ENCODE measurements around the gene MICALL2.

The MICALL2 gene

GRCh38 chr7:1458683-1459511 lies at the start of gene MICALL2:
MICALL2 (minus strand) TSS chr7:1459470; CDS start chr7:1459326, 144 bp downstream.
- no peak for DNase-seq

- no peak for DNase-seq
These were observed 49.0 kb upstream of the MICALL2 start for GRCh38 chr7:1508277-1508758.

DNA sequence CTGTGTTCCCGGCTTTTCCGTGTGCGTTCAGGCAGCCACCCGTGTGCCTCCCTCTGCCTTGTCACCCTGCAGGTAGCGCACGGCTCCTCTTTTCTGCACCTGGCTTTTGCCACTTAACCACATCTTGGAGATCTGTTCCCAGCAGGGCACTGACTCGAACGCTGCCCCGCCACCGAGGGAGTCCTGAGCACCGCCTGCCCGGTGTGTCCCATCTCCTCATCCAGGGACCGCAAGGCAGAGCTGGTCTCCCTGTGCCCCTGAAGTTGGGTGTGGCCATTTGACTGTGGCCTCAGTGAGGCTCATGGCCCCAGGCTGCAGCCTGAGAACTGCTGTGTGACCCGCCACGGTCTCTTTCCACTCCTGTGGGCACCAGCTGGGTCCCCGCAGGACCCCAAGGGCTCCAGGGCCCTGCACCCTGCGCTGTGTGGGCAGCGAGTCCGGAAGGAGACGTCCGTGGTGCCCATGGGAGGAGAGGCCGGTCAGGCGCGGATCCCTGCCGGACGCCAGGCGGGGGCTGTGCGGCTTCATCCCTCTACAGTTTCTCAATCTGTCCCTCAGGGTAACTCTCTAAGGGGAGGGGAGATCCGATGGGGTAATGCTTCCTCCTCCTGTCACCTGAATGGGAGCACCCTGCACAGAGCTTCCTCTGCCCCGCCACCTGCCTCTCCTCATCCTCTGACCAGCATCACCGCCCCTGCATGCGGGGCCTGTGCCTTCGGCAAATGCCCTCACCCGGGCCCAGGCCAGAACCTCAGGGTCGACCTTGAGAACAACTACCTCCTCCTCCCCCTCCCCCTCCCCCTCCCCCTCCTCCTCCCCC lies 46.7 kb upstream of the MICALL2 start:
- no peak for DNase-seq

DNA sequence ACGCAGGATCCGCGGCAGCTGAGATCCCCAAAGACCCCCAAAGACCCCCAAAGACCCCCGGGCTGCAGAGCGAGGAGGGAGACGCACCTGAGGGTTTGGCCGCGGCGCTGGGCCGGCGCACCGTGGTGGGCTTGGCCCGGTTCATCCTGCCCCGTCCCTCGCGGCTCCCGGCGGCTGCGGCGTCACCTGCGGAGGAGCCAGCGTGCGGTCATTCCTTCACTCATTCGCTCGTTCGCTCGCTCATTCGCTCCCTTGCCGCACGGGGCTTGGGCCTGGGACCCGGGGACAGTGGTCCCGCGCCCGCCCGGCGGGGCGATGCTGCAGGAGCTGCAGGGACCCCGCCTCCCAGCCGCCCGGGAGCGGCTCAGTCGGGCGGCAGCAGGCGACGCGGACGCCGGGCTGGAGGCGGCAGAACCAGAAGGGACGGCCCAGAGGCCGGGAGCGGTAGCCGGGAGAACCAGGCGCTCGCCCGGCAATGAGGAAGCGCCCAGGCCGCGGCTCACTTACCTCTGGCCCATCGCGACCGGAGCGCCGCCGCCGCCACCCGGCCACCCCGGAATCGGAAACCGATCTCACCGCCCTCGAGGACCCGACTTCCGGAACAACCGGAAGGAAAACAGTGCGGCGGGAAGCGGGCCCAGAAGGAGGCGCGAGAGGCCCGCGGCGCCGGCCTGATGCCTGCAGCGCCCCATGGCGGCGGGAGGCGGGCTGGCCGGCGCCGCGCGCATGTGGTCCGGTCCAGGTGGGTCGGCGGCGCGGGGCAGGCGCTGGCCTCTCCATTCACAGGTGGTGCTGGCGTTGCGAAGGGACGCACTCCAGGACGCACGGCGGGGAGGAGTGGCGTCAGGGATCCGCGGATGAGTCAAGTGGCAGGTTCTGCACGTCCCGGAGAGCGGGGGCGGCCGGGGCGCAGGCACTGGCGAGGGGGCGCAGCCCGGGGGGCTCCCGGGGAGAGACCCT lies 44.8 kb upstream of the MICALL2 start, which contains the start of gene INTS1:
Gene INTS1, minus strand, starts transcription at position 574 of the 960 bp plus-strand sequence. Its CDS starts 429 bp downstream, at position 145.
- peak; percentile 85 for DNase-seq

- DNase-seq: no peak
These were observed 44.1 kb upstream of the MICALL2 start for GRCh38 chr7:1503390-1503789.

- DNase-seq: no peak
These were observed 43.6 kb upstream of the MICALL2 start for GRCh38 chr7:1502845-1503244.

DNA sequence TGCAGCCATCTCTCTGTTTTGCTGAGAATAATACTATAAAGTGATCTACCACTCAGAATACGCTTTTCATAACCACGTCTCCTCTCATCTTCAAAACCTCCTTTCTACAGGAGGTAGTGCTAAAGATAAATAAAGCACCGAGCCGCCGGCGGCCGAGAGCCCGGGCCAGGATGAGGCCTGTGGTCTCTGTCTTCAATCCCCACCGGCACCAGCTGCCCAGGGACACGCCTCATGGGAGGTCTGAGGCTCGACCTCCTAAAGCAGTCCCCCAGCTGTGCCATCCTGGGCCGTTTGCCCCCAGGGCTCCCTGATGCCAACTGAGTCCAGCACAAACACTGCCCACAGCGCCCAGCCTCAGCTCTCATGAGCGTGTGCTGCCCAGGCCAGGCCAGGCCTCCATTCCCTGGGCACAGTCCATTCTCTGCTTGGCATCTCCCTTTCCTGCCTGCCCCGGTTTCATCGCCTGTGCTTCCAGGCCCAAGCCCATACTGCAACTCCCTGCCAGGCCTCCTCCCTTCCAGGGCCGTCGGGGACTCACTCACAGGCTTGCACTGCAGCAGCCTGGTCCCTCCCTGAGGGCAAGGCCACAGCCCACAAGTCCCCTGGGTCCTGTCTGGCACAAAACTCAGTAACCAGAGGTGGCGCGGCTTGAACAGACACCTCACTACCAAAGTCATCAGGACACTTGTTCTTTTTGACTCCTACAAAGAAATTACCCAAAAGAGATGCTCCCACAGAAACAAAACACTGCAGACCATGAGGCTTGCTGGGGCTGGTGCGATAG lies 42.4 kb upstream of the MICALL2 start:
- no peak for DNase-seq

GRCh38 chr7:1500064-1500807 lies 41.0 kb upstream of the MICALL2 start:
- DNase-seq: no peak

GRCh38 chr7:1499367-1500029 lies 40.2 kb upstream of the MICALL2 start:
- no peak for DNase-seq

DNA sequence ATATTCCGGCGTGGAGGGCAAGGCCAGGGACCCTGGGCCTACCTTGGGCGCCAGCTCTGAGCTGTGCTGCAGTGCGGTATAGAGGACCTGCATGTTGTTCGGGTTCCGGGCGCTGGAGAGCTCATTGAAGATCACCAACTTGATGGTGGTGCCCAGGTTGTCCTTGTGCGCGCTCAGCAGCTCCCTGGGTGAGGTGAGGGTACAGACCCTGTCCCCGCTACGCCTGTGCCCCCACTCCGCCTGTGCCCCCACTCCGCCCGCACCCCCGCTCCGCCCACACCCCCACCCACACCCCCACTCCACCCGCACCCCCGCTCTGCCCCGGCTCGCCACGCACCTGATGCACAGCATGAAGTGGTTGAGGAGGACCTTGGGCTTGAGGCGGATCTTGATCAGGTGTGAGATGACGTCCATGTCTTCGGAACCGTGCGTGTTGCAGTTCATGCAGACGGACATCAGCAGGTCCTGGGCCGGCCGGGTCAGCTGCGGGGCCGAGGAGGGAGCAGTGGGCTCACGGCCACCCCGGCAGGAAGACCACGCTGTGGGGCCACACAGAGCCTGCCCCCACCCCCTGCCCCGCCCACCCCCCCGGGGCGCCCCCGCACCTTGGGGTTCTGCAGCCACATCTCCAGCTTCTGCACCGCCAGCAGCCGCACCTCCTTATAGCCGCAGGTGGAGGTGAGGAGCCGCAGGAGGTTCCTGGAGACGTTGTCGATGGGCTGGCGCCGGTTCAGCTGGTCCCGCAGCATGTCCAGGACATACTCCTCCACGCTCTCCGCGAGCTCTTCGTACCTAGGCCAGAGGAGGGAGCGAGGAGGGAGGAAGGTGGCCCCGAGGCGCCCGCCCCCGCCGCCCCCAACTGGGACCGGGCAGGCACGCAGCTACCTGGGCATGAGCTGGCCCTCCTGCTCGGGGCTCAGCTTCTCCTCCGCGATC lies 39.4 kb upstream of the MICALL2 start:
- DNase-seq: no peak

- DNase-seq: no peak
These were observed 38.1 kb upstream of the MICALL2 start for GRCh38 chr7:1497293-1497927.

GRCh38 chr7:1496531-1497292 lies 37.4 kb upstream of the MICALL2 start:
- no peak for DNase-seq

GRCh38 chr7:1495564-1496242 lies 36.4 kb upstream of the MICALL2 start:
- DNase-seq: no peak

DNA sequence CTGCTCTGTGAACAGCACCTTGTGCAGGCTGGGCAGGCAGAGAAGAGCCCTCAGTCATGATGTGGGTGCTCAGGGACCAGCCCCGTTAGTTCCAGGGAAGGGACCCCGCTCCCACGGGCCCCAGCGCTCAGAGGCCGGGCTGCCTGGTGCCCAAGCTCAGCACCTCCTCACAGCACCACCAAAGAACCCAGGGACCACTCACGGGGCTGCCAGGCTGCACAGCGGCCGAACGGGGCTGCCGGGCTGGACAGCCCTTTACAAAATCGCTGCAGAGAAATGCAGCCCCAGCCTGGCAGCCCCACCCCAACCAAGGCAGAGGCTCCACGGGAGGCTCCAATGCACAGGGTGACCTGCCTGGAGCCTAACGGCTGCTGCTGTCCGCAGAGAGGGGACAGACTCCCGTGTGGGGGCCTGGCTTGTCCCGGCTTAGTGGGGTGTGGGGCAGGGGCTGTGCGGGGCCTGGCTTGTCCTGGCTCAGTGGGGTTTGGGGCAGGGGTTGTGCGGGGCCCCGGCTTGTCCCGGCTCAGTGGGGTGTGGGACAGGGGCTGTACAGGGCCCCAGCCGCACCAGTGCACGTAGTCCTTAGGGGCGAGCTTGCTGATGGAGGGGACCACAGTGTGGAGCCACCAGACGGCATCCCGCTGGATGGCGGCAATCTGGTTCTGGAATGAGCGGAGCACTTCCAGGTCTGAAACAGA lies 35.7 kb upstream of the MICALL2 start:
- no peak for DNase-seq

DNA sequence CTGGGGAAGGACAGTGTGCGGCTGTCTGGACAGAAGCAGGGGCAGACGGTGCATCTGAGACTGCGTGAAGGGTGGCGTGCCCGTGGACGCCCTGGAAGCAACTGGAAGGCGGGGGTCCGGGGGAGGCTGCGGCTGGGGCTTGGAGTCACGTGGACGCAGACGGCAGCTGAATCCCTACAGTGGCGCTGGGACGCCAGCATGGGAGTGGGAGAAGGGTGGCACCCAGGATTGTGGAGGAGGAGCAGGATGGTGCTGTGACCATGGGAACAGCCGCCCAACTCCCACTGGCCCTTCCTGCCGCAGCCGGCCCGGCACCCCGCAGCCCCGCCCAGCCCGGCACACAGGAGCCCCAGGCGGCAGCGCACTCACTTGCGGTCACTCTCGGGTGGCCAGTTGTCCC lies 35.2 kb upstream of the MICALL2 start:
- DNase-seq: no peak

DNA sequence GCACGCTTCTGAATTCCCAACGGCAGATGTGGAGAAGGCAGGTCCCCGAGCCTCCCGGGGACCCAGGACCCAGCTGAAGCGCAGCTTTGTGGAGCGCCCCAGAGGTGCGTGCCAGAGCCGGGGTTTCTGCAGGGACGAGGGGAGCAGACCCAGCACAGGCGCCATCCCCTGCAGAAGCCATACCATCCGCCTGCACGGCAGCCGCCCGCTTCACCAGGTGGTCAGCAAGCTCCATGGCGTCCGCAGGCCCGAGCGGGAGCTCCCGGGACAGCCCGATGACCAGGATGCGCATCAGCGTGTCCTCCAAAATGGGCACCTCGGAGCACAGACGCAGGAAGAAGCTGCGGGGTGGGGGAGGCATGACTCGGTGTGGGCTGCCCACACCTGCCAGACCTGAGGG lies 34.3 kb upstream of the MICALL2 start:
- DNase-seq: no peak

- DNase-seq: no peak
These were observed 33.9 kb upstream of the MICALL2 start for GRCh38 chr7:1493129-1493528.

Data from NCI-H526 treated with DMSO at 0.1 percent for 48 hours (cell line).